GM11168 (cell line): Measurements from ENCODE around the gene PPM1M.

Experiments used
- in situ Hi-C: fragments of 300-500 bp; cut with MboI; formaldehyde crosslinking; loops from one replicate; pipeline ENCODE4 v1.12.0; 2022; ENCODE audit warnings: low sequenced_read_pairs; ENCODE audit not compliant: unreplicated experiment

PPM1M gene

DNA sequence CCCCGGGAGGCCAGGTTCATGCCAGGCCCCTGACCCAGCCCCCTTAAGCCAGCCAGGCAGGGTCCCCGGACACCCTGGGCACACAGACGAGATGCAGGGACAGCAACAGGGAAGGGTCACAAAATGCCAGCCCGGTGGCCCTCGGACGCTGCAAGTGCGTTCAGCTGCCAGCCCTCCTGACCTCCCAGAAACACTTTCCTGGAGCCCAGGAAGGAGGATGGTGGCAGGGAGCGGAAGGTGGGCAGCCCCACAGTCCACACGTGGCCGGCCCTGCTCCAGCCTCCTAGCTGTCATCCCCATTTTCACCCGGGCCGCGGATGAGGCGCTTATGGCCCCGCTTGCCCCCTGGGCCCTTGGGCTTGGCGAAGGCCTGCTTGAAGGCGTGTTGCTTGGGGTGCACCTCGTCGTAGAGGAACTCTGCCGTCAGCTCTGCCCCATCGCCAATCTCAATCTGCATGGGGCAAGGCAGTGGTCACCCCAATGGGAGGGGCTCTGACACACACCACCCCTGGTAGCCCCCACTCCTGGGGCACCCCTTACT lies 16.7 kb upstream of the PPM1M start:
- in situ Hi-C loops = no loop called here

DNA sequence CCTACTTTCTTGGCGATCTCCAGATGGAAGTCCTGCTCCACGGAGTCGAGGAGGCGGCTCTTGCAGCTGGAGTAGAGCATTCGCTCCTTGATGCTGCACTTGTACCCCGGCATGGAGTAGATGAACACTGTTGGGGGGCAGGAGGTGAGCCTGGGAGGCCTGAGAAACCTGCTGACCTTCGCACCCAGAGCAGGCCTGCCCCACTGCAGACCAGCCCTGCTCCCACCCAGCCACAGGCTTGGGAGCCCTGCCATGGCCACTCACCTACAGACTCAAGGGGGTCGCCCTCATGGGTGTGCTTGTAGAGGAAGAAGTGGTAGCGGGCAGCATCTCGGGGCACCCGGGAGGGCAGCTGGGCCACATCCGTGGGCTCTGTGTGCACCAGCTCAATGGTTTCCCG lies 15.9 kb upstream of the PPM1M start:
- in situ Hi-C loops = loop anchor here (10.0 kb wide), 1 partner anchor 115 kb away; no protein-coding TSS in a partner anchor

DNA sequence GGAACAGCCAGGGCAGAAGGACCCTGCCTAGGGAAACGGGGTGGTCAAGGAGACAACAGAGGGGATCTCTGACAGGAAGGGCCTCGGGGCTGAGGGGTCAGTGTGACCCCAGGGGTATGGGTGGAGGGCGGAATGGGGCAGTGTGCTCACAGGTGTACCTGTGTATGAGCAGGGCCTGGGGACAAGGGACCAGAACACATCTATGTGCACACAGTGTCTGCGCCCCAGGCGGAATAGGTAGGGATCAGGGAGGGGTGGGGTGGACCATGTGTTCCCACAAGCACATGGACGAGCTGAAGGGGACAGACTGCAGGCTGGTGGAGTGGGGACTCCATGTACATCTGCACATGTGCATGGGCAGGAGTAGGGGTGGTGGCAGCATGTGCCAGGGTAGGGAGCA lies 15.1 kb upstream of the PPM1M start:
- in situ Hi-C loops = loop anchor here (10.0 kb wide), 1 partner anchor 114 kb away; no protein-coding TSS in a partner anchor

DNA sequence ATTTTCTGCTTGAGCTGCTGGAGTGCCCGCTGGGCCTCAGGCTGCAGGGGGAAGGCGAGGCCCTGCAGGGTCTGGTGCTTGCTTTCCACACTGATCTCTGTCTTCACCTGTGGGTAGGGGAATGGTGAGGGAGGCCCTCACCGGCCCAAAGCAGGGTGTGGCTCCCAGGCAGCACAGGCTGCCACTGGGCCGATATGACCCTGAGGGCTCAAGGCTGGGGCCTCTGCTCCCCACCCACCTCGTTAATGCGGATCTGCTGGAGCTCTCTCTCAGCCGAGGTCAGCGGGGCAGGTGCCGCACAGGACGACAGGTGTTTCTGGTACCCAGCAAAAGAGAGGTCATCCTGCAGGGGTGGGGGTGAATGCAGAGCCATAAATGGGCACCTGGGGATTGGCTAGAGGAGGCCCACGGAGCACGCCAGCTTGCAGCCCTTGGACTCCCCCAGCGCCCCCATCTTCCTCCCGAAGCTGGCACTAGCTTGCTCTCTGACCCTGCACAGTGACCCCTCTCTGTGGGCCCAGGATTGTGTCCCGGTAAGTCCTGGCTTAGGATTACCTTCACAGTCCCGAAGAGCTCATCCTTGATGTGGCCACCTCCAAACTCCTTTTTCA lies 14.6 kb upstream of the PPM1M start:
- in situ Hi-C loops = loop anchor here (10.0 kb wide), 1 partner anchor 114 kb away; no protein-coding TSS in a partner anchor

DNA sequence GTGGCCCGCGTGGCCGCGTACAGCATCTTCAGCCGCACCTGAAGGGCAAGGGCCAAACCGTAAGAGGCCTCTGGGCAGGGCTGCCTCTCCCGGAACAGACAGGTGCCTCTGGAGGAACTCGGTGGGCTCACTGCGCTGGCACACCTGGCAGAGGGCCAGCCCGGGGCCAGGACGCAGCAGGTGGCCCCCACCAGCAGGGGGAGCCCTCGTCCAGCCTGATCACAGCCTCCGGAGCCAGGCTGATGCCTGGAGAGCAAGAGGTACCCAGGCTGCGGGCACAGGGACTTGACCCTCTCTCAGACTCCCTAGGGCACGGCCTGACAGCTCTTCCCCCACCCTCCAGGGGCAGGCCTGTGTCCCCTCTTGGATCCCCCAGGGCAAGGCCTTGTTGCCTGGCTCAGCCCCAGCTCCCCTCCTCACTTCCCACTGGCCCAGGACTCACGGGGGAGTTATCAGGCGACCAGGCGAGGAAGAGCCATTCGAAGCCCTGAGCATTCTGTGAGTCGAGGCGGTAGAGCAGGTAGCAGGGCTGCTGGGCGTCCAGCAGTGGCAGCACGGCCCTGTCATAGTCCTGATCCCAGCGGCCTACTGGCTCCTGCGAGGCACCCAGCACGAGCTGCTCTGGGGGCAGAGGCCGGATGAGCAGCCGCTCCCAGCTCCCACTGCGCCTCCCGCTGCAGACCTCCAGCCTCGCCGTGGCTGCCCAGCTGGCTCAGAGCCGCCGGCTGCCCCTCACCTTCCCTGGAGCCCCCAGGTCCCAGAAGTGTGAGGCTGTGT lies 13.9 kb upstream of the PPM1M start:
- in situ Hi-C loops = loop anchor here (10.0 kb wide), 1 partner anchor 113 kb away; no protein-coding TSS in a partner anchor

DNA sequence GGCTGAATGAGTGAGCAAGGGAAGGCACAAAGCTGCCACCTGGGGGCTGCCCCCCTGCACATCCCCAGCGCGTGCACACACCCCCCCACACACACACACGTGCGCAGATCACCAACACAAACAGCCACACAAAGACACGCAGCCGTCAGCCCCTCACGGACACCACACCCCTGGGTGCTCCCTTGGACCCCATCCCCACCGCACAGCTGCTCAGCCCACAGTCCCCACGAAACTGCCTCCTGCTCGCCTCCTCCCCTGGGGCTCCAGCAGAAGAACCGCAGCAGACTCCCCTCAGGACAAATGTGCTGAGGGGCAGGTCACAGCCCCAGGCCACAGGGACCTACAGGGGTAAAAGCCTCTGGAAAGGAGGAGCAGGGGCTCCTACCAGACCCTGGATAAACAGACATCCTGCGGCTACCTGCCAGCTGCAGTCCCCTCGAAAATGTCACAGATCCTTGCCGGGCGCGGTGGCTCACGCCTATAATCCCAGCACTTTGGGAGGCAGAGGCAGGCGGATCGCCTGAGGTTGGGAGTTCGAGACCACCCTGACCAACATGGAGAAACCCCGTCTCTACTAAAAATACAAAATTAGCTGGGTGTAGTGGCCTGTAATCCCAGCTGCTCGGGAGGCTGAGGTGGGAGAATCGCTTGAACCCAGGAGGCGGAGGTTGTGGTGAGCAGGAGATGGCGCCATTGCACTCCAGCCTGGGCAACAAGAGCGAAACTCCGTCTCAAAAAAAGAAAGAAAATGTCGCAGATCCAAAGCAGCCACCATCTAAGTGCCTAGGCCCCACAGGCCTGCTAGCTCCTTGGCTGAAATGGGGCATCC lies 13.1 kb upstream of the PPM1M start:
- in situ Hi-C loops = loop anchor here (10.0 kb wide), 1 partner anchor 112 kb away; no protein-coding TSS in a partner anchor

DNA sequence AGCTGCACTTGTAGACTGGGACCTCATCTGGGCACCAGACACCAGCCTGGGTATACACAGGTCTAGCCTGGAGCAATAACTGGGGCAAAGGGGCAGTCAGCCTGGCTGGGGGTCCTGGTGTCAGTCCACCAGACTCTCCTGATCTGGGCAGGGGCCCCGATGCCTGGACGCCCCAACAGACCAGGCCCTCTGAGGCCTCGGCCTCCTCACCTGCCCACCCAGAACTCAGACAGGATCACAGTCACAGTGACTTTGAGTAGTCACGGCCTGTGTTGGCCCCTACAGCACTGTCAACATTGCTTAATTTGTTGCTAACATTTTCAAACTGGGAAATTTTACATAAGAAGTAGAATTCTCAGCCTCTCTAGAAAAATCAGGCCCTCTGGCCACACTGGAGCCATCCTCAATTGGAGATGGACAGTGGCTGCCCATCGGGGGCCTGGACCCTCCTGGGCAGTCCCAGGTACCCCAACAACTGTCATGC lies 12.4 kb upstream of the PPM1M start:
- in situ Hi-C loops = loop anchor here (10.0 kb wide), 1 partner anchor 112 kb away; no protein-coding TSS in a partner anchor

DNA sequence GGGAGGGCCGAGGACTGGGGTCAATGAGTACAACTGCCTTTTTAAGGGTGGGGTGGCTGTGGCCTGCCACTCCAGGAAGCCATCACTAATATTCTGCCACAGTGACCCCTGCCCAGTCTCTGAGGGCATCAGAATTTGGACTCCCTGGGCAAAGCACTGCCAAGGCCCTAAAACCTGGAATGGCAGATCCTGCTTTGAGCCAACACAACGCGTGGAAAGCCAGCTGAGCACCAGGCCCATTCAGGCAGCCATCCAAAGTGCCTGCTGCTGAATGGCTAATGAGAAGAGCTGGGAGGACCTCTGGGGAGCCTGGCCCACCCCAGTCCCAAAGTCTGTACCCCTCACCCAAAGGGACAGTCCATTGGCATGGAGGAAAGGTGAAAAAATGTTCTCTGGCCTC lies 11.6 kb upstream of the PPM1M start:
- in situ Hi-C loops = loop anchor here (10.0 kb wide), 1 partner anchor 111 kb away; no protein-coding TSS in a partner anchor

DNA sequence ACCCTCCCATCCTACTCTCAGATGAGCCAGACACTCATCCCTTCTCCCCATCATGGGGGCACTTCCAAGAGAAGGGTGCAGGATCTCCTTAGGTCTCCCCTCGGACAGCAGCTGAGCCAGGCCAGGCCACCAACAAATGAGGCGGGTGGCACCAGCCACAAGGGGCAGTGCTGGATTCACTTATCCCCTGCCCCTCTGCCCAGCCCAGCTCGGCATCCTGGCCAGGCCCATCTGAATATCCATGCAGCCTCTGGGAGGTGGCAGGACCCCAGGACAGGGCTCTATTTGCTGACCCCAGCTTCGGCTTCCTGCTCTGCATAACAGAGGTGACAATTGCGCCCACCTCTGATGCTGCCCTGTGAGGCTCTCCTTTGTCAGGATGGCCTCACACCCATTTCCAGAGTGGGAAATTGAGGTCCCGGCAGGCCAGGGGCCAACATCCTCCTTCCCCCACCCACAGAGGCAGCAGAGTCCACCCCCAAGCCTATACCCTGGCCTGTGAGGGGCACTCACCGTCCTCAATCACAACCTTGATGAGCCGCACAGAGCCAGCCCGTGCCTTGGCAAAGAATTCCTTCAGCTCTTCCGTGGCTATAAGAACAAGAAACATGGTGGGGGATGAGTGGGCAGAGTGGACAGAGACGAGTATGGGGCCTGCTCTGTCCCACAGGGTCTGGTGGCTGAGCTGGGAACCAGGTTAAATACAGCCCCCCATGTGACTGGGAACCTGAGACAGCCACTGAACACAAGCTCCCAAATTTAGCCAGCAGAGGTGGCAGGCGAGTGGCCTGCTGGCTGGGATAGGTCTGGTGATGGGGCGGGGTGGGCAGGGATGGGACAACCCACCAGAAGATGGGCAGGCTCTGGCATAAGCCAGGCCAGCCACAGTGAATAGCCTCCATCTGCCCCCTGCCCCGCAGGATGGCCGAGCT lies 10.8 kb upstream of the PPM1M start:
- in situ Hi-C loops = loop anchor here (10.0 kb wide), 1 partner anchor 110 kb away; no protein-coding TSS in a partner anchor

DNA sequence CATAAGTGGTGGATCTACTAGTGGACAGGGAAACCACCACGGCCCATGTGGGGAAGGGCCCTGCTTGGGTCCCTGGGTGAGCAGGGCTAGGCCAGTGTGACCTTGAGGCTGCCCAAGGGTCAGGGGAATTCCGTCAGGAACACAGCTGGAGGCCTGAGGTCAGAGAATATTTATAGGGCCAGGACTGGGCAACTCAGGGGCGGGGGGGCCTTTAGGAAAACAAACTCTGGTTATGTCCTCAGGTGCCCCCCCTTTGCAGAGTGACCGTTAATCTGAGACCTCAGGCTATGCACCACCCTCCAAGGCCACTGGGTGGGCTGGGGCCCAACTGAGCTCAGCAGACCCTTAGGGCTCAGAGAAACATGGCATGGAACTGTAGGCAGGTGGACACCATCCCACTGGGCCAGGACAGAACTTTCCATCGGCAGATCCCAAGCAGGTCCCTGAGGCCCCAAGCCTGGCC lies 9.1 kb upstream of the PPM1M start:
- in situ Hi-C loops = loop anchor here (10.0 kb wide), 1 partner anchor 108 kb away; no protein-coding TSS in a partner anchor

DNA sequence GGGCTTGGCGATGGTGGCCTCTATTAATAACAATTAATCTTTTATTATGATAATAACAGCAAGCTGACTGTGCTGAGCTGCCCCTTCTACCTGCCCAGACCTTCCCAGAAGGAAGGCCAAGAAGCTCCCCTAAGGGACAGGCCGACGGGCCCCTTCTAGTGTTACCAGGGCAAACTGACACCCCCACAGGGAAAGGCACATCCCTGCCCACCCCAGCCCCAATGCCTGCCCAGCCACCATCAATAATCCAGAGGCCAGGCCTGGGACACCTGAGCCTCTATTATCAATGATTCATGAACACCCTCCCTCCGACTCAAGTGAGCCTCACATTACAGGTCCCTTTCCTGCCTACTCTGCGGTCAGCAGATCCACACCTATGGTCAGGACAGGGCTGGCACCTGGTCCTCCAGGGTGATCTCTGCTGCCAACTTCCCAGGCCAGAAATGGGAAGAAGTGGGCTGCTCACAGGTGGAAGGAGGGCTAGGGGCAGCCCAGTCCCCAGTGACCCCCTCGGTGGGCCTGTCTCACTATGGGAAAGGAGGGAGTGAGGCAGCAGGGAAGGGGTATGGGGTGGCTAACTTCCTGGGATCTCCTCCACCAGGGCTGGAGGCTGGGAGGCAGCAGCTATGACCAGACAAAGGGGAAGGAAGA lies 8.4 kb upstream of the PPM1M start:
- in situ Hi-C loops = loop anchor here (10.0 kb wide), 1 partner anchor 108 kb away; no protein-coding TSS in a partner anchor

DNA sequence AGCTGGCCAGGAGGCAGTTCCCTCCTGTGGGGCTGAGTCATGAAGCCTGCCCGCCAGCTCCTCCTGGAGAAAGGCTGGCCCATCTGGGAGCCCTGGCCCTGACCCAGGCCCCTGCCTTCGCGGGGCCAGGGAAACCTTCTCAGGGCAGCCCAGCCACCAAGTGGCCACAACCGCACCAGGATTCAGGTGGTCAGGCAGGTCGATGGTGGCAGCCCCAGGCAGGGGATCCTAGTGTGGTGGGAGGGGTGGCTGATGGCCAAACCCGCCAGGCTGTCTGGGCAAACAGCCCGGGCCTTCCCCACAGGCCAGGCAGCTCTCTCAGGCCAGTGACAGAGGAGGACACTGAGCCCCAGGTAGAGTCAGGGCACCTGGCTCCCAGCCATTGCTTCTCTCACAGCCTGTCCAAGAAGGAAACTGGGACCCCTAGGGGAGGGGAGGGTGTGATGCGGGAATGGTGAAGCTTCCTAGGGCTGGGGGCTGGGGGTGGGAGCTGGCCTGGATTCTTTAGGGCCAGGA lies 7.8 kb upstream of the PPM1M start:
- in situ Hi-C loops = loop anchor here (10.0 kb wide), 1 partner anchor 107 kb away; no protein-coding TSS in a partner anchor

DNA sequence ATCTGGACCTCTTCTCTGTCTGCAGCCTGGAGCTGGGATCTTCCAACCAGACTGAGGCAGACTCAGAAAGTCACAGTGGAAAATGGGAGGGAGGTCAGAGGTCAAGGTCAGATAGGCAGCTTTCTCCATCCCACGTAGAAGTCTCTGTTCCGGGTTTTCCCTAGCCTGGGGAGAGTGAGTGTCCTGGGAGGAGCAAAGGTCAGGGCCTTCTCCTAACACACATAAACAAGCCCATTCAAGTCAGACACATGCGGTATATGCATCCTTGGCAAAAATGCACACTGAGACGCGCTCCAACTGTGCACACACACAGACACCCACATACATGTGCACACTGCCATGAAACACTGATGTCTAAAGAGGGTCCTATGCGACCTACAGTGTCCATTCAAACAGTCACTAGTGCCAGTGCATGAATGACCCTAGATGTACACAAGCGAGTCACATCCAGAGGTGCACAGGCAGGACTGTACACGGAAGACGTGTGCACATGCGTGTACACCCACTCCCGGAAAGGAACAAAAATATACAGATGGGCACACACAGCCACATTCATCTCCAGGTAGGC lies 7.3 kb upstream of the PPM1M start:
- in situ Hi-C loops = loop anchor here (10.0 kb wide), 1 partner anchor 107 kb away; no protein-coding TSS in a partner anchor

DNA sequence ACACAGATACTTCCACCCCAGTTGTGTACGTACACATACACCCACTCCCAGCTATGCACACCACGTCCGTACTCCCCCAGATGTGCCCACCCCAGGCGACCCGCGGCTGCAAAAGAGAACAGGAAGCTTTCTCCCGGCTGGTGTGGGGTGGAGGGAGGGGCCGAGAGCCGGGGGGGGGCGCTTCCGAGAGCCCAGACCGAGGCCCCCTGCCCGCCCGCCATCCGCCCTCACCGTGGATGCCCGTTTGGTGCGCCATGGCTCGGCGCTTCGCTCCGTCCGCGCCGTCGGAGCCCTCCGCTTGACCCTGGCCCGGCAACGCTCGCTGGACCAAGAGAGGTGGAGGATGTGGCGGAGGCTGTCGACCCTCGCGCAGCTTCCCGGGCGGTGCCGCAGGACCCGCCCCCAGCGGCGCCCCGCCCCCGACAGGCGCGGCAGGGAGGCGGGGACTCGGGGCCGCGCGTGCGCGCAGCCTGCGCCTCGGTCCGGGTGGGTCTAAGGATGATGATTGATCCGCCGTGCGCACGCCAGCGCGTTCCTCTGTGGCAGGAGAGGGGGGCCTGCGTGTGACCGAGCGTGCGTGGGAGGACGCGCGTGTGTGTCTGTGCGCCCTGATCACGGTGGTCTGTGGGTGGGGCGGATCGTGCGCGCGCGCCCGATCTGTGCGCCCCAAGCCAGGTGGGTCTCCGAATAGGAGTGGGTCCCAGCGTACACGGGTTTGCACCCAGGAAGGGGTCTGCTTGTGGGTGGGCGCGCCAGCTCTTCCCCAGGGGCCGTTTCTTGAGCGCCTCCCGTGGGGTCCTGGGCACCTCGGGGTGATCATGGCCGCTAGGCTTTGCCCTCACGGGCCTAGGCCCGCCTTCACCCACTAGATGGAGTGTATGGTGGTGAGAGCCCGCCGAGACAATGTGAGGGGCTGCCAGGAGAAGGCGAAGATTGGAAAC lies 6.5 kb upstream of the PPM1M start, which contains the start of gene TWF2:
Gene TWF2 (minus strand): TSS at position 398 of the 941 bp plus-strand sequence. CDS start 142 bp downstream, at position 256.
- in situ Hi-C loops = loop anchor here (10.0 kb wide), 1 partner anchor 106 kb away; no protein-coding TSS in a partner anchor

DNA sequence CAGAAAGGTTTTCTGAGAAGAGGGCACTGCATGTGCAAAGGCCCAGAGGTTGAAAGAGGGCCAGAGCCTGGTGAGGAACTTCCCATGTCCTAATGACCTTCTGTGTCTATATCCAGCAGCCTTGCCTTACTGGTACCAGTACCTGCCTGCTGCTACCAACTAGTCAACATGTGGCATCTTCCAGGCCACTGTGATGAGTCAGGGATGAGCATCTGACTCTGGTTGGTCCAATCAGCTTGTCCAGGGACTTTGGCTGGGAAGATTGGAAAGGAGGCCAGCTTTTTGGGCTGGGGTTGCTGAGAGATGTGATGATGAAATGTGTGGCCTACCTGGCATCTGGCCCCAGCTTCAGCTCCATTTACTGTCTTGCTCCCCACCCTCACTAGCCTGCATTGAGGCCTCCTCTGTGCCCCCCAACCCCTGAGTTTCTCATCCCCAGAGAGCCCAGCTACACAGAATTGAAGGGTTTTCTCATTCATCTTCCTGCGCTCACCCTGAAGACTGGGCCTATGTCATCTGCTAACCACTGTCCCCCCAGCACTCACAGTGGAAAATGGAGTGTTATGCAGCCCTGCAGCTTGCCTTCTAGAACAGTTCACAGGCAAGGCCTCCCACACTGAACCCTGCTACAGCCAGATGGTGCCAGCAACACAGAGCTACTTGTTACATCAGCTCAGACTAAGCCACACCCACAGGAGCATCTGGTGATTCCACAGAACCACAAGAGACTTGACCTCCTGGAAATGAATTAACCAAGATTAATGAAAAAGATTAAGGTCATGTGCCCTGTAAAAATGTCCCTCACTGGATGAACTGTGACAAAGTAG lies 5.3 kb upstream of the PPM1M start:
- in situ Hi-C loops = no loop called here
